Ovary (tissue), 3 donors: ENCODE data around the gene ROBO2.

Experiments used
- CTCF ChIP-seq, 3 donors: fragments of 450-650 bp in 2 of 3; fragments of 200-600 bp in 1 of 3; IDR thresholded peaks; one replicate each; pipeline versions ENCODE4 v1.5.1 to v1.8.0; 2016 to 2022; ENCODE audit warnings: antibody characterized with exemption in 3 of 3, mild to moderate bottlenecking in 1 of 3
- POLR2A ChIP-seq: fragments of 450-650 bp; IDR thresholded peaks from one replicate; pipeline ENCODE4 v1.6.1; 2017; ENCODE audit warnings: antibody characterized with exemption, mild to moderate bottlenecking, moderate library complexity
- donor health status: DM: no; HTN: no; CAD: no.

GRCh38 chr3:77562089-77562488 is 522.2 kb downstream of the ROBO2 start:
- TF ChIP-seq CTCF (IDR thresholded peaks at IDR 0.05) (no peak), POLR2A (no peak)
